ENCODE measurements around the gene ARMH4. TPM values are rescaled to one million over a fixed set of nuclear protein-coding genes. Genes with fewer than 3 reads are reported as not detected.

The ARMH4 gene
- total and polyA plus RNA-seq, 2 donors: 3.6 to 39.9 TPM

DNA sequence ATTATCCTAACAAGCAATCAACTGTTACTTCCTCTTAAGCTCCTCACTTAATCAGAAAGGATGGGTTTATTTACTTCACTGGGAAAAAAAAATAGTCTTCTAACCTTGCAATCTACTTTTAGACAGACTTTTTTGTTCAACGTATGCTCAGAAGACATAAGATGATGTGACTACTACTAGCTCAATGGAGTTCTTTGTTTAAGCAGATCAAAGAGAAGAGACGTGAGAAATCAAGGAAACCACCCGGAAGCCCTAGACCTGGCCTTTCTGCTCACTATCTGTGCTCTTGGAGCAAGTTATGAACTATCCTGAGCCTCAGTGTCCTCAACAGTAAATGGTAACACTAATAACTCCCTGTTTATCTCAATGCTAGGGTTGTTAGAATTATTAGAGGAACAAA lies 78.5 kb downstream of the ARMH4 start:
- Histone ChIP-seq H3K4me1 (ENCODE audit: insufficient read depth) (no peaks in the 10 kb centered on the region), H3K36me3 (ENCODE audit: insufficient read depth) (no peaks in the 10 kb centered on the region), H3K27ac (ENCODE audit: low read depth) (no peak overlapping the region), H3K4me3 (ENCODE audit: low read depth, low read length) (no peak overlapping the region)
- WGBS: 77% methylated on average over 3 of the region's 3 CpGs
- no peak for DNase-seq (ENCODE audit: extremely low spot score)

GRCh38 chr14:58072288-58073071 lies 79.5 kb downstream of the ARMH4 start:
- H3K4me1 ChIP-seq (ENCODE audit: insufficient read depth): no peaks in the 10 kb centered on the region
- H3K27ac ChIP-seq (ENCODE audit: low read depth): no peak overlapping the region
- H3K36me3 ChIP-seq (ENCODE audit: insufficient read depth): no peaks in the 10 kb centered on the region
- WGBS: 32% methylated on average over 17 of the region's 17 CpGs
- DNase-seq (ENCODE audit: extremely low spot score): no peak
- H3K4me3 ChIP-seq (ENCODE audit: low read depth, low read length): no peak overlapping the region

GRCh38 chr14:58071341-58071740 lies 80.7 kb downstream of the ARMH4 start:
- 47% methylated on average over 1 of the region's 1 CpG for WGBS
- no peak for DNase-seq (ENCODE audit: extremely low spot score)
- Histone ChIP-seq H3K36me3 (ENCODE audit: insufficient read depth) (no peaks in the 10 kb centered on the region), H3K27ac (ENCODE audit: low read depth) (no peak overlapping the region), H3K4me3 (ENCODE audit: low read depth, low read length) (no peak overlapping the region), H3K4me1 (ENCODE audit: insufficient read depth) (no peaks in the 10 kb centered on the region)

DNA sequence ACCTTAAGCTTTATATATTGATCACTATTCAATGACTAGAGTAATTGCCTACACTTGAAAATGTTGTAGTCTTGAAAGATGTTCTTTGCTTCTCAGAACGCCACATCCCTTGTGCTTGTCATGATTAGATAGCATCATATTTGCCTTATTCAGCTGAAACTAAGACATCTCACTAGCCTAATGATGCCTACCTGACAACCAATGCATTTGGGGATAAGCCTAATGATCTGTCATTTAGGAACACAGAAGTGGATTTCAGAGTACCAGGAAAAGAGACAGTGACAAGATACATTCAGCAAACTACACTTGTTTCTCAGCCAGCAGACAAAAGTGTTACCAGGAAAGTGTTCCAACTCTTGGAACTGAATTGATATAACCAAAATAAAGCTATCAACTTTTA lies 83.7 kb downstream of the ARMH4 start:
- H3K36me3 ChIP-seq (ENCODE audit: insufficient read depth): no peaks in the 10 kb centered on the region
- H3K27ac ChIP-seq (ENCODE audit: low read depth): no peak overlapping the region
- WGBS: 95% methylated on average over 1 of the region's 1 CpG

GRCh38 chr14:58066115-58066514 lies 85.9 kb downstream of the ARMH4 start:
- no peak overlapping the region for H3K27ac ChIP-seq (ENCODE audit: low read depth)
- H3K4me1 ChIP-seq (ENCODE audit: insufficient read depth): no peaks in the 10 kb centered on the region
- no peaks in the 10 kb centered on the region for H3K36me3 ChIP-seq (ENCODE audit: insufficient read depth)
- no peak overlapping the region for H3K4me3 ChIP-seq (ENCODE audit: low read depth, low read length)
- DNase-seq (ENCODE audit: extremely low spot score): no peak

More for the DNA sequence above, 83.7 kb downstream of the ARMH4 start:
- Histone ChIP-seq H3K4me3 (ENCODE audit: low read depth, low read length) (no peak overlapping the region), H3K4me1 (ENCODE audit: insufficient read depth) (no peaks in the 10 kb centered on the region)
- no peak for DNase-seq (ENCODE audit: extremely low spot score)

- 82% methylated on average over 4 of the region's 4 CpGs for WGBS
- no peak for DNase-seq (ENCODE audit: extremely low spot score)
- no peak overlapping the region for H3K27ac ChIP-seq (ENCODE audit: low read depth)
- no peak overlapping the region for H3K4me3 ChIP-seq (ENCODE audit: low read depth, low read length)
- no peaks in the 10 kb centered on the region for H3K36me3 ChIP-seq (ENCODE audit: insufficient read depth)
- no peaks in the 10 kb centered on the region for H3K4me1 ChIP-seq (ENCODE audit: insufficient read depth)
Observed at GRCh38 chr14:58061581-58061980, 90.4 kb downstream of the ARMH4 start.

GRCh38 chr14:58060898-58061297 lies 91.1 kb downstream of the ARMH4 start:
- WGBS: 88% methylated on average over 4 of the region's 4 CpGs

DNA sequence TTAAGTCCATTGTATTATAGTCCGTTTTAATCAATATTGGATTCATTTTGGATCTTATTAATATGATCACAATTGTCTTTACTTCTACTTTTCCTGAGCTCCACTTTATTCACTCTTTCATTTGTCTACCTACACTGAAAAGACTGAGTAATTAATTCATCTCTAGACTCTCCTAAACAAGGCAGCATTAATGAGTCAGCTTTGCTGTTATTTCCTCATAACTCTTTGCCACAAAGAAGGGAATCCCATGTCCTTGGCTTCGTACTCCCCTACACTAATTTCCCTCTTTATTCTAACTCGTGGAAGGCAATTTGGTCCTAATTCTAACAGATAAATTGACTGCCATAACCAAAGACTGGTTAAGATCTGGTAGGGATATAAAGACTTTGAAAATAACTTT lies 91.9 kb downstream of the ARMH4 start:
- H3K4me1 ChIP-seq (ENCODE audit: insufficient read depth): no peaks in the 10 kb centered on the region
- 62% methylated on average over 3 of the region's 3 CpGs for WGBS
- H3K36me3 ChIP-seq (ENCODE audit: insufficient read depth): no peaks in the 10 kb centered on the region
- H3K4me3 ChIP-seq (ENCODE audit: low read depth, low read length): no peak overlapping the region
- no peak overlapping the region for H3K27ac ChIP-seq (ENCODE audit: low read depth)
- no peak for DNase-seq (ENCODE audit: extremely low spot score)

More at GRCh38 chr14:58060898-58061297, 91.1 kb downstream of the ARMH4 start:
- no peak overlapping the region for H3K27ac ChIP-seq (ENCODE audit: low read depth)
- no peak for DNase-seq (ENCODE audit: extremely low spot score)
- no peaks in the 10 kb centered on the region for H3K36me3 ChIP-seq (ENCODE audit: insufficient read depth)
- H3K4me1 ChIP-seq (ENCODE audit: insufficient read depth): no peaks in the 10 kb centered on the region
- no peak overlapping the region for H3K4me3 ChIP-seq (ENCODE audit: low read depth, low read length)

DNA sequence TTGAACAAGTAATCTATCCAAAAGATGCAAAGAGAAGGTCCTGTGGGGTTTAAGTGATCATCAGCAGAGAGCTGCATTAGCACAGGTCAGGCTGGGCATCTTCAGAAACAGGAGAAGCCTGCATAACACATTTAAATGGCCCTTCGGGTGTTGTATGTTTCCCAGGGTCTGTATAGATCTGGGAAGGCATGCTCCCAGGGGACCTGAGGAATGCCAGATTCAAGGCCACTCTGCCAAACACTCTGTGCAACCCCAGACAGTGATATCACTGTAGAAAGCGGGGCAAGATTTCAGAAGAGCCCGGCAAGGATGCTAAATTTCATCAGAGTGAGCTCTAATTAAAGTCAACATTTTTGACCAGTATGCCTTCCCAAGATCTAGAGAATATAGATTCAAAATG lies 92.9 kb downstream of the ARMH4 start:
- Histone ChIP-seq H3K36me3 (ENCODE audit: insufficient read depth) (no peaks in the 10 kb centered on the region), H3K4me3 (ENCODE audit: low read depth, low read length) (no peak overlapping the region), H3K4me1 (ENCODE audit: insufficient read depth) (no peaks in the 10 kb centered on the region), H3K27ac (ENCODE audit: low read depth) (no peak overlapping the region)
- DNase-seq (ENCODE audit: extremely low spot score): no peak
- 73% methylated on average over 3 of the region's 3 CpGs for whole genome bisulfite sequencing

- Histone ChIP-seq H3K4me1 (ENCODE audit: insufficient read depth) (no peaks in the 10 kb centered on the region), H3K4me3 (ENCODE audit: low read depth, low read length) (no peak overlapping the region), H3K36me3 (ENCODE audit: insufficient read depth) (no peaks in the 10 kb centered on the region), H3K27ac (ENCODE audit: low read depth) (no peak overlapping the region)
- no peak for DNase-seq (ENCODE audit: extremely low spot score)
Observed at GRCh38 chr14:58055497-58056010, 96.5 kb downstream of the ARMH4 start.

DNA sequence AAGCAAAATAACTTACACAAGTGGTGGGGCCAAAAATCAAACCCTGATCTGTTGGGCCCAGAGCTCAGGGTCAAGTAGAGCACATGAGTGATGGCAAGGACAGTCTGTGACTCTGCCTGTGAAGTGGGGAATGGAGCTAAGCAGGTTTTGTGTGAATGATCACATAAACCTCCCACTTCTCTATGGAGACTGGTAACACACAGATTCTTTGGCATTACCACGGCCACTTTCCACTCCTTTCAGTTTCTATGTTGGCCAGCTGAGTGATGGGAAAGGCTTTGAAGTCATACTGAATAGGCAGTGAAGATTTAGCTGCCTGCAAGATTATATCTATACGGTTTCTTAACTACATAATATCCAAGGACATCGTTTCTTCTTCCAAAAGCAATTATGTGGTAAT lies 97.9 kb downstream of the ARMH4 start:
- no peak overlapping the region for H3K4me3 ChIP-seq (ENCODE audit: low read depth, low read length)
- H3K4me1 ChIP-seq (ENCODE audit: insufficient read depth): no peaks in the 10 kb centered on the region
- no peak overlapping the region for H3K27ac ChIP-seq (ENCODE audit: low read depth)
- 76% methylated on average over 3 of the region's 3 CpGs for WGBS
- no peaks in the 10 kb centered on the region for H3K36me3 ChIP-seq (ENCODE audit: insufficient read depth)
- no peak for DNase-seq (ENCODE audit: extremely low spot score)

- no peak overlapping the region for H3K27ac ChIP-seq (ENCODE audit: low read depth)
- no peak overlapping the region for H3K4me3 ChIP-seq (ENCODE audit: low read depth, low read length)
- 23% methylated on average over 5 of the region's 5 CpGs for WGBS
- H3K4me1 ChIP-seq (ENCODE audit: insufficient read depth): no peaks in the 10 kb centered on the region
- no peak for DNase-seq (ENCODE audit: extremely low spot score)
- no peaks in the 10 kb centered on the region for H3K36me3 ChIP-seq (ENCODE audit: insufficient read depth)
Observed at GRCh38 chr14:58048219-58048618, 103.8 kb downstream of the ARMH4 start.

GRCh38 chr14:58027904-58028303 lies 124.1 kb downstream of the ARMH4 start:
- Histone ChIP-seq H3K4me3 (ENCODE audit: low read depth, low read length) (no peak overlapping the region), H3K36me3 (ENCODE audit: insufficient read depth) (peaks cover 1% of the 10 kb centered on the region), H3K4me1 (ENCODE audit: insufficient read depth) (no peaks in the 10 kb centered on the region), H3K27ac (ENCODE audit: low read depth) (no peak overlapping the region)
- no peak for DNase-seq (ENCODE audit: extremely low spot score)

- no peak overlapping the region for H3K27ac ChIP-seq (ENCODE audit: low read depth)
- H3K4me1 ChIP-seq (ENCODE audit: insufficient read depth): no peaks in the 10 kb centered on the region
- no peak overlapping the region for H3K4me3 ChIP-seq (ENCODE audit: low read depth, low read length)
- 93% methylated on average over 1 of the region's 1 CpG for WGBS
- peaks cover 1% of the 10 kb centered on the region for H3K36me3 ChIP-seq (ENCODE audit: insufficient read depth)
- no peak for DNase-seq (ENCODE audit: extremely low spot score)
Observed at GRCh38 chr14:58026967-58027366, 125.0 kb downstream of the ARMH4 start.
